Astrocyte of the cerebellum (primary cell): ENCODE measurements around the gene MAPRE2.

Experiments used
- DNase-seq: peaks from one replicate; pipeline ENCODE4 v3.0.0-alpha.2; 2011; ENCODE audit warnings: low read depth
- H3K4me3 ChIP-seq: 2 replicates; pipeline ENCODE4 v1.5.1; 2011; ENCODE audit warnings: mild to moderate bottlenecking, low read depth, low read length, moderate library complexity
- CTCF ChIP-seq: IDR thresholded peaks from 2 replicates; pipeline ENCODE4 v1.5.1; 2012; ENCODE audit warnings: low read length, low read depth, moderate library complexity, mild to moderate bottlenecking; ENCODE audit errors: missing control alignments
- in situ Hi-C: cut with HindIII; loops from 2 replicates; pipeline ENCODE4 v1.10.0; 2017; ENCODE audit warnings: low sequenced_read_pairs

The MAPRE2 gene

GRCh38 chr18:35047697-35048292, 6.6 kb downstream of the MAPRE2 start:
- TF ChIP-seq CTCF, result no peak
- in situ Hi-C loops, result no loop called here
- DNase-seq, result no peak
- H3K4me3 ChIP-seq, result no peak overlapping the region

- H3K4me3 ChIP-seq, result no peak overlapping the region
- no peak for DNase-seq
- in situ Hi-C loops, result no loop called here
- no peak for TF ChIP-seq CTCF
Measured at GRCh38 chr18:35049111-35050027, 8.2 kb downstream of the MAPRE2 start.

- TF ChIP-seq CTCF, result no peak
- DNase-seq, result no peak
- no peak overlapping the region for H3K4me3 ChIP-seq
- in situ Hi-C loops, result no loop called here
Measured at GRCh38 chr18:35050028-35050546, 8.9 kb downstream of the MAPRE2 start.

GRCh38 chr18:35050705-35051195, 9.5 kb downstream of the MAPRE2 start:
- in situ Hi-C loops, result no loop called here
- no peak for TF ChIP-seq CTCF
- no peak for DNase-seq
- no peak overlapping the region for H3K4me3 ChIP-seq

GRCh38 chr18:35051641-35052377, 10.6 kb downstream of the MAPRE2 start:
- H3K4me3 ChIP-seq, result no peak overlapping the region
- in situ Hi-C loops, result no loop called here
- TF ChIP-seq CTCF, result no peak
- DNase-seq, result no peak

GRCh38 chr18:35054401-35054800, 13.2 kb downstream of the MAPRE2 start:
- H3K4me3 ChIP-seq, result no peak overlapping the region
- DNase-seq, result no peak
- TF ChIP-seq CTCF, result no peak
- in situ Hi-C loops, result no loop called here
